ENCODE data around the gene LUZP1. TPM values are rescaled to one million over a fixed set of nuclear protein-coding genes. Genes with fewer than 3 reads are reported as not detected.
A peak's percentile ranks its signal among the peaks of the same experiment; 100 is the strongest.

LUZP1 gene
- total RNA-seq, 1 donor from 2014 or later, result 18.0 TPM

DNA sequence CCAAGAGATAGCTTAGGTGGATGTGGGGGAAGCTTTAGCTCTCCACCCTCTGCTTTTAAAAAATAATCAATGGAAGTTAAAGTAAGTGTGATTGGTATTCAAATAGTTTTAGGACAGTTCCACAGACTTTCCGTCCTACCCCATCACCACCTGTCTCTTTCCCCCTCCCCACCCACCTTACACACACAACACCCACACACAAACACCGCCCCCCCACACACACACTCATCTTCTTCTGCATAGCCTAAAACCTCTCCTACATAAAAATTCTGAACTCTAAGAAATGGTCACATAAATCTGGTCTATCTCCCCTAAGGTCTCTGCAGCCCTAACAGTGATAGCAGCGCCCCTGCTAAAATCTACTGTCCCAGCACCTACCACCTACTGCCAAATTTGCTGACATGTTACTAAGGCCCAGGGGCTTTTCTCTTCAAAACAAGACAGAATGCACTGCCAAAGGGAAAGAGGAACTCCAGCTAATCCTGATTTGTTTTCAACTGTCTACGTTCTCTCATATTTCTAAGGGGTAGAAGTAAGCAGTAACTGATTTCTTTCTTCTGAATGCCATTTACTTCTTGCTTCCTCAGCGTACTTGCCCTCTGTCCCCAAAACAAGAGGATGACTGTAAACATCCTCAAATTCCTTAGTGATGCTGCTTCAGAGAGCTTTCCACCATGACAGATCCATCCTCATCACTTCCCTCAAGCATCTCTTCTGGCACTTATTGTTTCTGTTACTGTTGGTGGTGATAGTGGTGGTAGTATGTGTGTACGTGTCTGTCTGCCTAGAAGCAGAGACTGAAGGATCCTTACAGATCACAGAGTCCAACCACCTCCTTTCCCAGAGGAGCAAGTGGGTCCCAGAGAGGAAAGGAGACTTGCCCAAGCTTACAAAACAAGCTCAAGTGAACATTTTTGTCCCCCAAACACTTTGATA lies 56.8 kb downstream of the LUZP1 start:
- no peaks in the 10 kb centered on the region for H3K27me3 ChIP-seq
- H3K4me1 ChIP-seq, result peaks cover 0 to 13% of the 10 kb centered on the region in 2 donors
- peaks cover 5 to 18% of the 10 kb centered on the region in 2 donors for H3K36me3 ChIP-seq
- intact Hi-C loops (cut with DNase I), result no loop called here
- no peak for DNase-seq (ENCODE audit: low spot score in 2 of 2)
- no peak overlapping the region for H3K4me3 ChIP-seq
- TF ChIP-seq, protein P1, sequence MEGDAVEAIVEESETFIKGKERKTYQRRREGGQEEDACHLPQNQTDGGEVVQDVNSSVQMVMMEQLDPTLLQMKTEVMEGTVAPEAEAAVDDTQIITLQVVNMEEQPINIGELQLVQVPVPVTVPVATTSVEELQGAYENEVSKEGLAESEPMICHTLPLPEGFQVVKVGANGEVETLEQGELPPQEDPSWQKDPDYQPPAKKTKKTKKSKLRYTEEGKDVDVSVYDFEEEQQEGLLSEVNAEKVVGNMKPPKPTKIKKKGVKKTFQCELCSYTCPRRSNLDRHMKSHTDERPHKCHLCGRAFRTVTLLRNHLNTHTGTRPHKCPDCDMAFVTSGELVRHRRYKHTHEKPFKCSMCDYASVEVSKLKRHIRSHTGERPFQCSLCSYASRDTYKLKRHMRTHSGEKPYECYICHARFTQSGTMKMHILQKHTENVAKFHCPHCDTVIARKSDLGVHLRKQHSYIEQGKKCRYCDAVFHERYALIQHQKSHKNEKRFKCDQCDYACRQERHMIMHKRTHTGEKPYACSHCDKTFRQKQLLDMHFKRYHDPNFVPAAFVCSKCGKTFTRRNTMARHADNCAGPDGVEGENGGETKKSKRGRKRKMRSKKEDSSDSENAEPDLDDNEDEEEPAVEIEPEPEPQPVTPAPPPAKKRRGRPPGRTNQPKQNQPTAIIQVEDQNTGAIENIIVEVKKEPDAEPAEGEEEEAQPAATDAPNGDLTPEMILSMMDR (IDR thresholded peaks at IDR 0.05), result no peak
- peak overlapping the region in 1 of 2 donors; percentile 23 for H3K27ac ChIP-seq
- no peaks in the 10 kb centered on the region for H3K9me3 ChIP-seq

- H3K9me3 ChIP-seq, result no peaks in the 10 kb centered on the region
- H3K36me3 ChIP-seq, result peaks cover 5 to 26% of the 10 kb centered on the region in 2 donors
- TF ChIP-seq, protein P1 (IDR thresholded peaks at IDR 0.05), result no peak
- peaks cover 0 to 13% of the 10 kb centered on the region in 2 donors for H3K4me1 ChIP-seq
- no peak overlapping the region for H3K4me3 ChIP-seq
- no peaks in the 10 kb centered on the region for H3K27me3 ChIP-seq
- no peak for DNase-seq (ENCODE audit: low spot score in 2 of 2)
- intact Hi-C loops (cut with DNase I), result no loop called here
- H3K27ac ChIP-seq, result no peak overlapping the region
Observed at GRCh38 chr1:23110391-23110790, 58.3 kb downstream of the LUZP1 start.

- intact Hi-C loops (cut with DNase I), result no loop called here
- DNase-seq (ENCODE audit: low spot score in 2 of 2), result no peak
- H3K9me3 ChIP-seq, result no peaks in the 10 kb centered on the region
- no peak overlapping the region for H3K4me3 ChIP-seq
- H3K27ac ChIP-seq, result no peak overlapping the region
- TF ChIP-seq, protein P1 (IDR thresholded peaks at IDR 0.05), result no peak
- peaks cover 0 to 6% of the 10 kb centered on the region in 2 donors for H3K4me1 ChIP-seq
- peaks cover 5 to 26% of the 10 kb centered on the region in 2 donors for H3K36me3 ChIP-seq
- H3K27me3 ChIP-seq, result no peaks in the 10 kb centered on the region
Observed at GRCh38 chr1:23108918-23109533, 59.6 kb downstream of the LUZP1 start.

- H3K9me3 ChIP-seq, result no peaks in the 10 kb centered on the region
- no peaks in the 10 kb centered on the region for H3K27me3 ChIP-seq
- DNase-seq (ENCODE audit: low spot score in 2 of 2), result no peak
- H3K4me1 ChIP-seq, result peaks cover 10 to 39% of the 10 kb centered on the region in 2 donors
- intact Hi-C loops (cut with DNase I), result loop anchor here (5.0 kb wide), 1 partner anchor 64 kb away; the partner anchor contains the start of gene LUZP1
- H3K4me3 ChIP-seq, result no peak overlapping the region
- TF ChIP-seq, protein P1 (IDR thresholded peaks at IDR 0.05), result no peak
- peaks cover 2 to 17% of the 10 kb centered on the region in 2 donors for H3K36me3 ChIP-seq
- peak overlapping the region; percentile 51 to 53 for H3K27ac ChIP-seq
Observed at GRCh38 chr1:23103001-23103889, 65.4 kb downstream of the LUZP1 start.

- intact Hi-C loops (cut with DNase I), result loop anchor here (5.0 kb wide), 1 partner anchor 65 kb away; the partner anchor contains the start of gene LUZP1
- peaks cover 10 to 41% of the 10 kb centered on the region in 2 donors for H3K4me1 ChIP-seq
- TF ChIP-seq, protein P1 (IDR thresholded peaks at IDR 0.05), result no peak
- no peaks in the 10 kb centered on the region for H3K9me3 ChIP-seq
- no peak overlapping the region for H3K4me3 ChIP-seq
- H3K27me3 ChIP-seq, result no peaks in the 10 kb centered on the region
- peak overlapping the region; percentile 51 to 53 for H3K27ac ChIP-seq
- no peak for DNase-seq (ENCODE audit: low spot score in 2 of 2)
- peaks cover 0 to 9% of the 10 kb centered on the region in 2 donors for H3K36me3 ChIP-seq
Observed at GRCh38 chr1:23102289-23102688, 66.4 kb downstream of the LUZP1 start.

All from ascending aorta (tissue), 2 donors.